ENCODE data around the gene TEPSIN.
A peak's percentile ranks its signal among the peaks of the same experiment; 100 is the strongest.

TEPSIN gene, protein sequence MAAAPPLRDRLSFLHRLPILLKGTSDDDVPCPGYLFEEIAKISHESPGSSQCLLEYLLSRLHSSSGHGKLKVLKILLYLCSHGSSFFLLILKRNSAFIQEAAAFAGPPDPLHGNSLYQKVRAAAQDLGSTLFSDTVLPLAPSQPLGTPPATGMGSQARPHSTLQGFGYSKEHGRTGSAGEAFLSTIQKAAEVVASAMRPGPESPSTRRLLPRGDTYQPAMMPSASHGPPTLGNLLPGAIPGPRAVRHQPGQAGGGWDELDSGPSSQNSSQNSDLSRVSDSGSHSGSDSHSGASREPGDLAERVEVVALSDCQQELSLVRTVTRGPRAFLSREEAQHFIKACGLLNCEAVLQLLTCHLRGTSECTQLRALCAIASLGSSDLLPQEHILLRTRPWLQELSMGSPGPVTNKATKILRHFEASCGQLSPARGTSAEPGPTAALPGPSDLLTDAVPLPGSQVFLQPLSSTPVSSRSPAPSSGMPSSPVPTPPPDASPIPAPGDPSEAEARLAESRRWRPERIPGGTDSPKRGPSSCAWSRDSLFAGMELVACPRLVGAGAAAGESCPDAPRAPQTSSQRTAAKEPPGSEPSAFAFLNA

DNA sequence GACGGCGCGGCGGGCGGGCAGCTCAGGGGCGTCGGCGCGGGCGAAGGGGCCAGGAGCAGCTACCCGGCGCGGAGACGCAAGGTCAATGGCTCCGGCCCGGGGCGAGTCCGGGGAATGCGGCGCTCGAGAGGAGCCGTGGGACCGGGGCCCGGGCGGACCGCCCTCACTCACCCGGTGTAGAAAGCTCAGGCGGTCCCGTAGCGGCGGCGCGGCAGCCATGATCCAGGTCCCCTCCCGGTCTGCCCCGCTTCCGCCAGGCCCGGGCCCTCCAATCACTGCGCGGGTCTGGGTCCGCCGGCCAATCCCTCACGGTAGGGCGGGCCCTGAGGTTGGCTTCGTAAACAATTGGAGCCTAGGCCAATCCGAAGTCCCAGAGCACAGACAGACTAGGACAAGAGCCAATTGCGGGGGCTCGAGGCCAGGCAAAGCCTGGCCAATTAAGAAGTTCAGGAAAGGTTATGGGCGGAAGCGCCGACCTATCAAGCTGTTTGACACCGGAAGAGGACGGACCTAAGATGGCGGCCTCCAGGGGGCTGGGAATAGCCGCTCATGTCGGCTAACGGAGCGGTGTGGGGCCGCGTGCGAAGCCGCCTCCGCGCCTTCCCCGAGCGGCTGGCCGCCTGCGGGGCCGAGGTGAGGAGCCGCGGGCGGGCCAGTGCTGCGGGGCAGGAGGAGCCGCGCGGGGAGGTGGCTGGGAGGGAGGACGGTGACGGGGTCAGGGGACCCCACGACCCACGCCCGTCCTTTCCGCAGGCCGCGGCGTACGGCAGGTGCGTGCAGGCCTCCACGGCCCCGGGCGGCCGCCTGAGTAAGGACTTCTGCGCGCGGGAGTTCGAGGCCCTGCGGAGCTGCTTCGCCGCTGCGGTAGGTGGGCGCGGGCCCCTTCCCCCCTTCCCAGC is at the start of gene TEPSIN, which contains the start of gene NDUFAF8:
Gene TEPSIN (minus strand): TSS at position 241 of the 899 bp plus-strand sequence. CDS start 22 bp downstream, at position 219.
Gene NDUFAF8 (plus strand): TSS at position 504 of the 899 bp plus-strand sequence. CDS start 46 bp downstream, at position 550.
- DNase-seq: peak; percentile 98
- CTCF ChIA-PET: interaction anchor here (0.6 to 1.1 kb wide), 4 partner anchors 57 to 178 kb away, joined by 3 to 6 read pairs (median 3); no protein-coding TSS in a partner anchor
- Mint-ChIP-seq H3K9me3 (no peaks in the 10 kb centered on the region), H3K36me3 (peaks cover 18% of the 10 kb centered on the region), H3K4me1 (peaks cover 45% of the 10 kb centered on the region), H3K27me3 (no peaks in the 10 kb centered on the region), H3K27ac (peak within 1 kb of the TSS; percentile 92), H3K4me3 (peak within 1 kb of the TSS; percentile 96)

DNA sequence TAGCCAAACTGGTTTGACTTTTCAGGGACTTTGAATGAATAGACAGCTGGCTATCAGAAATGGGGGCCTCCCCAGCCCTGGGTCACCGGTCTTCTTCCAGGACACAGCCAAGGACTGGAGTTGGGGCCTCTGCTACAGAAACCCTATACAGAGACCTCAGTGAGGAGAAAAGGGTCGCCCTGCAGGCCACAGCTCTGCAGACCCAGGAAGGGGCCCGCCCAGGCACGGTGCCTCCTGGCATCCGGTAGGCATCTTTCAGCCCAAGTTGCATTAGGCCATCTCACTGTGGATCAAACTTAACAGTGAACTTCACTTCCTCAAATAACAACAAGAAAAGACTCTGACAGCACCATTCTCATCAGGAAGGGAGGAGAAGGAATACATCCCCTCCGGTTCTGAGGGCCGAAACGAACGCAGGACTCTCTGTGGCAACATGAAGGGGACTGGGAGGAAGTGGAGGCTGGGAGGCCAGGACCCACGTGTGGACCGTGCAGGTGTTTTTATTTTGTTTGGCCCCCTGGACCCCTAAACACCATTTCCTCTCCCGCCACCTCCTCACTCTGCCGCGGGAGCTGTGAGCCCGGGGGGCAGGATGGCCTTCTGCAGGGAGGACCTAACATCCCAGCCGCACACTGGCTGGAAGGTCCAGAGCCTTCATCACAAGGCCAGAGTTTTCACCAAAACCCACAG is 49.0 kb upstream of the TEPSIN start:
- Mint-ChIP-seq H3K27me3 (no peaks in the 10 kb centered on the region), H3K4me1 (peaks cover 61% of the 10 kb centered on the region), H3K36me3 (peaks cover 40% of the 10 kb centered on the region), H3K27ac (peak overlapping the region; percentile 68), H3K4me3 (no peak overlapping the region), H3K9me3 (no peaks in the 10 kb centered on the region)
- no peak for DNase-seq
- CTCF ChIA-PET: no interaction called here

DNA sequence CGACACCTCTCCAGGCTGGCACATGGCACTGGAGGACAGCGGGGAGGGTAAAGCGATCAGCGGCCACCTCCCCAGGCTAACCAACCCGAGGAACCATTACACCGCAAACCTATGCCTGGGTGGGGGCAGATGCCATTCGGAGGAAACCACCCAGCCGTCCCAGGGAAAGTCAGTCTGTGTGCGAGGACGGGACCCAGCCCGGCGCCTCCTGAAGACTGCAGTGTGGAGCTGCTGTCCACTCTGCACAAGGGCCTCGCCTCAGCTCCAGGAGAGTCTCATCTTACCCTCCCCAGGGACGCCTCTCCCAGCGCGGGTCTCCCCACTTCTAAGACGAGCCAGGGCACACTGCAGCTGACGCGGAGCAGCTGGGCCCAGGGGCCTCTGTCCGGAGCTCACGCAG is 48.3 kb upstream of the TEPSIN start:
- H3K4me3 Mint-ChIP-seq: no peak overlapping the region
- no peaks in the 10 kb centered on the region for H3K9me3 Mint-ChIP-seq
- peaks cover 56% of the 10 kb centered on the region for H3K4me1 Mint-ChIP-seq
- peaks cover 39% of the 10 kb centered on the region for H3K36me3 Mint-ChIP-seq
- peak overlapping the region; percentile 68 for H3K27ac Mint-ChIP-seq
- no peaks in the 10 kb centered on the region for H3K27me3 Mint-ChIP-seq
- DNase-seq: no peak
- CTCF ChIA-PET: no interaction called here

DNA sequence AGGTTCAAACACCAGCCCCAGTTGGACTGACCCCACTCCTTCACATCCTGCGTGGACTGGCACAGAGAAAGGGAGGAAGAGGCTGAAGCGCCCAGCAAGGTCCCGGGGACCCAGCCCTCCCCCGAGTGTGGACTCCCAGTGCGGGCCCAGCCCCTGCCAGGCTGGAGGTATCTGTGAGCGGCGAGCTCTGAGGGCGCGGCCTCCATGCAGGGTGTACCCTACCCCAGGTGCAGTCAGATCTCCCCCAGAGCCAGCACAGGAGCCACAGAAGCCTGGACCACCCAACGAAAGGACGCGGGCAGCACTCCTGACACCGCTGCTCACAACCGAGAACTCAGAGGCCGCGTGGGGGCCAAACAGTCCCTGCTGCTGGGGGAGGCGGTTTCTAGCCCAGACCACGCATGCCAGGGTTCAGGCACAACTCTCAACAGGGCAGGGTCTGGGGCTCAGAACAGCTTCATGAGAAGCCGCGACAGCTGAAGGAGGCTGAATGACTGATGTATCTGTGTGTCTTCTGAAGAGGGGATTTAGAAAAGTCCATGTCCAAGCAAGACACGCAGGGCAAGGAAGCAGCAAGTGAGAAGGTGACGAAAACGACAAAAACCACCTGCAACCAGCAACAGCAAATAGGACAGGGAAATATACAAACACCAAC is 47.8 kb upstream of the TEPSIN start:
- CTCF ChIA-PET: interaction anchor here (1.5 kb wide), 1 partner anchor 9 kb away, joined by 5 read pairs; the partner anchor contains the start of gene SLC38A10
- Mint-ChIP-seq H3K4me1 (peaks cover 54% of the 10 kb centered on the region), H3K9me3 (no peaks in the 10 kb centered on the region), H3K27ac (peak overlapping the region; percentile 87), H3K36me3 (peaks cover 40% of the 10 kb centered on the region), H3K27me3 (no peaks in the 10 kb centered on the region), H3K4me3 (no peak overlapping the region)
- no peak for DNase-seq

DNA sequence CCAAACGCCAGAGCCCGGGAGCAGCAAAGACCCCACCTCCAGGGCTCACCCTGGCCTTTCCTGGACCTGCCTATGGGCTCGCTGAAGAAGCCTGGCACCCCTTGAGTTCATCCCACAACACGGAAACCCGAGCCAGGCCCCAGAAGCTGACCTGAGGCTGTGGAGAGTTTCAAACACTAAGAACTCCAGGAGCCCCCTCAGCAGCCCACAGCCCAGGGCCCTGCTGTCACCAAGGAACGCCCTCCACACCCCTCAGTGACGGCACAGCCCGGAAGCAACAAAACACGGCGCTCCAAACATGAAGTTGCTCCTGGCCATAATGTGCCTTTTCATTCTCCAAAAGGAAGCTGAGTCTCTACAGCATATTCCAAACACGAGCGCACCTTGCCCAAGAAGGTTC is 47.0 kb upstream of the TEPSIN start:
- no peak for DNase-seq
- CTCF ChIA-PET: interaction anchor here (1.5 kb wide), 1 partner anchor 10 kb away, joined by 5 read pairs; the partner anchor contains the start of gene SLC38A10
- H3K36me3 Mint-ChIP-seq: peaks cover 39% of the 10 kb centered on the region
- H3K27ac Mint-ChIP-seq: peak overlapping the region; percentile 87
- H3K27me3 Mint-ChIP-seq: no peaks in the 10 kb centered on the region
- H3K4me1 Mint-ChIP-seq: peaks cover 48% of the 10 kb centered on the region
- H3K4me3 Mint-ChIP-seq: peak overlapping the region; percentile 75
- no peaks in the 10 kb centered on the region for H3K9me3 Mint-ChIP-seq

DNA sequence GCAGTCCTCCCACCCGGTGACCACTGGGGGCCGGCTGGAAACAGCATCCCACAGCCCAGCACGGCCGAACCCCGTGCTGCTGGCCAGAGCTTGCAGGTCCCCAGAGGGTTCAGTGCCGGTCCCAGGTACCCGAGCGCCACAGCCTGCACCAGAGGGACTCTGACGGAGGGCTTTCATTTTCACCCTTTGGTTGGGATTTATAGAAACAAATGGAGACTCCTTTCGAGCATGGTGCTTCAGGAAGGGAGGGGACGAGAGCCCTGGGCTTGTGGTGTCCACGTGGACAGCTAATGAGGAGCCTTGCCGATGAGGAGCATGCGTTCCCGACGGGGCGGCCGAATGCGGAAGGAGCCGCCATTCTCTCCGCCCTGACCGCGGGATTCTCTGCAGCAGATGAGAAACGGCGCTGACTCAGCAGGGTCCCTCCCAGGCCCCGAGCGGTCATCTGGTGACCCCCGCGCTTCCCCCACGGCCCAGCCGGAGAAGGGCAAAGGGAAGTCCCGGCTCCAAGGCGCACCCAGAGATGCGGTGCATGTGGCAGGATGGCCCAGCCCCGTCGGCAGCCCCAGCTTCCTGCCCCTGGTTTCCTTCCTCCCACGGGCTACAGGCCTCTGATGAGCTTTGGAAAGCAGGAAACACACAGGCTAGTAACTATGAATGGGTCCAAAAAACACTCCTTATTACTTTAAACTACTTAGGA is 46.5 kb upstream of the TEPSIN start:
- Mint-ChIP-seq H3K9me3 (no peaks in the 10 kb centered on the region), H3K4me1 (peaks cover 46% of the 10 kb centered on the region), H3K27ac (peak overlapping the region; percentile 87), H3K36me3 (peaks cover 40% of the 10 kb centered on the region), H3K4me3 (peak overlapping the region; percentile 75), H3K27me3 (no peaks in the 10 kb centered on the region)
- DNase-seq: peak; percentile 75
- CTCF ChIA-PET: interaction anchor here (1.5 kb wide), 1 partner anchor 10 kb away, joined by 5 read pairs; the partner anchor contains the start of gene SLC38A10

DNA sequence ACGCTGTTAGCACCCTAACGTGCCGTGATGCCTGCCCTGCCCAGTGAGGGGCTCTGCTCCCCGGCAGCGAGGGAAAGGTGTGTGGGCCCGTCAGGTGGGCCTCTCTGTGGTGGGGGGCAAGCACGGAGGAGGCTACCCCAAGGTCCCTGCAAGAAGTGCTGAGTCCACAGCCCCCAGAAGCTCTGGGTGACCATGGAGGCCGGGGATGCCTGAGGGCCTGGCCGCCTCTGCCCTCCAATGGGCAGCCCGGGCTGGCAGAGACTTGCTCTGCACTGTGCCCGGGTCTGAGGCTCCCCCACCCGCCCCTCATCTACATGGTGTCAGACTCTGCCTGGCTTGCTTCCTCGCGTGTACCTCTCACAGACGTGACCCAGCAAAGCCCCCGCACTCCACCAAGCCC is 44.0 kb upstream of the TEPSIN start:
- Mint-ChIP-seq H3K4me1 (peaks cover 36% of the 10 kb centered on the region), H3K27me3 (no peaks in the 10 kb centered on the region), H3K4me3 (no peak overlapping the region), H3K36me3 (peaks cover 39% of the 10 kb centered on the region), H3K27ac (peak overlapping the region; percentile 33), H3K9me3 (no peaks in the 10 kb centered on the region)
- DNase-seq: no peak
- CTCF ChIA-PET: no interaction called here

DNA sequence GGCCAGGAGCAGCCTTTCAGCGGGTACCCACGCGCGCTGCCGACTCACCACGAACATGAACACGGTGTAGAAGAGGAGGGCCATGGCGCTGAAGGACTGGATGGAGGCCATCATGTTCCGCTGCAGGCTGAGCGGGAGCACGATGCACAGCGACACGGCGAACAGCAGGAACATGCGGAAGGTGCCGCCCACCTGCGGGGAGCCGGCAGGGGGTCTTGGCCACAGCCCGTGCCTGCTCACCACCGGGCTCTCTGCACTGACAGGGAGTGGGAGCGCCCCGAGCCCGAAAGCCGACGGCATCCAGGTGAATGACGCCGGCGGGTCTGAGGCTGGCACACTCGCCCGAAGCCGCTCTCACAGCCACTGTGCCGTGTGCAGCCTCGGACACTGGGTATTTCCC is 43.3 kb upstream of the TEPSIN start:
- Mint-ChIP-seq H3K27ac (no peak overlapping the region), H3K4me3 (no peak overlapping the region), H3K9me3 (no peaks in the 10 kb centered on the region), H3K27me3 (no peaks in the 10 kb centered on the region), H3K4me1 (peaks cover 30% of the 10 kb centered on the region), H3K36me3 (peaks cover 34% of the 10 kb centered on the region)
- CTCF ChIA-PET: no interaction called here
- no peak for DNase-seq

DNA sequence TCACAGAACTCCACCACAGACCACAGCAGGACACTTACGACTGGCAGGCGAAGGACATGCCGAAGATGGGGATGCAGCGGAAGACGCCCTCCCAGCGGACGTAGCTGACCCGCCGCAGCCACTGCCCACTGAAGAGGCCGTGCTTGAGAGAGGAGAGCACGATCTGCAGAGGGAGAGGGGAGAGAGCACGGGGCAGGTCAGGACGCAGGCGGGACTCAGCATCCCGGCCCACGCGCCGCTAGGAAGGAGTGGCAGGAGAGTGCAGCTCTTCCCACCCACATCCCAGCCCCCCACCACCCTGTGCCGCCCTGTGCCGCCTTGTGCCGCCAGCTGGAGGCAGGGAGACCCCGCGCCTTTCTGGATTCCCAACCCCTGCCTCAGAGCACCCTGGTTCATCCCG is 41.7 kb upstream of the TEPSIN start:
- DNase-seq: no peak
- Mint-ChIP-seq H3K9me3 (no peaks in the 10 kb centered on the region), H3K27ac (no peak overlapping the region), H3K36me3 (peaks cover 40% of the 10 kb centered on the region), H3K4me1 (peaks cover 14% of the 10 kb centered on the region), H3K4me3 (no peak overlapping the region), H3K27me3 (no peaks in the 10 kb centered on the region)
- CTCF ChIA-PET: no interaction called here

DNA sequence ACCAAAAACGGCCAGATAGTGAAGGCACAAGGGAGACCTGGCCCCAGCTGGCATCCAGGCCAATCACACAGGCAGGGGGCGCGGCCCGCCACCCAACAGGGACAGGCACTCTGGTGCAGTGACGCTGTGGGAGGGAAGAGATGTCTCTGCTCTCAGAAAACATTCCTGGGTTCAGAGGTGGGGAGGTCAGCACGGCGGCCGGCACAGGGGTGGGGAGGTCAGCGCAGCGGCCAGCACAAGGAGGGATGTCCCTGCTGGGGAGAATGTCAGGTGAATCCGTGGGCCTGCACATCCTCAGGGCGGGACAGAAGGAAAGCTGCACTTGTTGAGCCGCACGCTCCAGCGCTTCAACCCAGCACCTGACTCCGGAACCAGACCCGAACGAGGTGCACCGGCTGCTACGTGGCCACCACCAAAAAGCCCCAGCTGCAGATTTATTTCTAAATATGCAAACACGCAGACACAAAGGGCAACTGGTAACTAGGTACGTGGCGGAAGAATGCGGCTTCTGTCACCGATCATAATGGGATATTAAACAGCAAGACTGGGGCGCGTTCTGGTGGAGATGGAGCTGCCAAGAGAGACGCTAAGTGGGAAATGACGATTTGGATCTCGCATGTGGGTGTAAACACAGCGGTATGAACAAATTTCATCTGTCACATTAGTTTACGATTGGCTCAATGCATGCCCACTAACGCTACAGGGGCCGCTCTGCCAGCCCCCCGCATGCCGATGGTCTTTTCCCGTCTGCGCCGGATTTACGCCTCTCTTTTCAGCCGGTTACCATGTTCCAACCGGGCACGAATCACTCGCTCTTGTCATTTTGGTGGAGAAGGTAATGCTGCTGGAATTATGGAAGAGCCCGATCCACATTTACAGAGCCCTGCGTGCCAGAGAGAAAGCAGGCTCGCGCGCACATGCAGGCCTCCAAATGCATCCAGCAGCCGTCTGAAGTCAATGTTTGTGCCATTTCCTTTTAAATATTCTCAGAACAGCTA is 40.7 kb upstream of the TEPSIN start:
- CTCF ChIA-PET: interaction anchor here (1.0 kb wide), 1 partner anchor 16 kb away, joined by 3 read pairs; the partner anchor contains the start of gene SLC38A10
- no peak overlapping the region for H3K27ac Mint-ChIP-seq
- no peaks in the 10 kb centered on the region for H3K9me3 Mint-ChIP-seq
- H3K4me1 Mint-ChIP-seq: peaks cover 4% of the 10 kb centered on the region
- H3K27me3 Mint-ChIP-seq: no peaks in the 10 kb centered on the region
- H3K36me3 Mint-ChIP-seq: peaks cover 34% of the 10 kb centered on the region
- DNase-seq: no peak
- H3K4me3 Mint-ChIP-seq: no peak overlapping the region

DNA sequence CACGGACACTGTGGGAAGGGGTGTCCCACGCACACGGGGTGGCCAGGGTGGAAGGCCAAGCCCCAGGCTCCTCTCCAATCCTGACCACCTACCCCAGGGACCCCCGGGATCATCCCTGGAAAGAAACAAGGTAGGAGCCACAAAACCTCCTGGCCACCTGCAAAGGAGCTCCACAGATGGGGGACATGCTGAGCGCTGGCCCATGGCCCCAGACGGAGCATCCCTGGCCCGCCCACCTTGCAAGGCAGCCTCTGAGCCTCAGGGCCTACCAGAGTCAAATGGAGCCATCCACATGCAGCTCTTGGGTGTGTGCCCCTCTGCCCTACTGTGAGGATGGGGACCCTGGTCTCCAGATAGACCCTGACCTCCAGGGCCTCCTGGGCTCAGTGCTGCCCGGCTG is 40.0 kb upstream of the TEPSIN start:
- H3K27ac Mint-ChIP-seq: no peak overlapping the region
- H3K4me1 Mint-ChIP-seq: no peaks in the 10 kb centered on the region
- no peaks in the 10 kb centered on the region for H3K27me3 Mint-ChIP-seq
- DNase-seq: no peak
- CTCF ChIA-PET: no interaction called here
- H3K9me3 Mint-ChIP-seq: no peaks in the 10 kb centered on the region
- no peak overlapping the region for H3K4me3 Mint-ChIP-seq
- peaks cover 32% of the 10 kb centered on the region for H3K36me3 Mint-ChIP-seq

All from activated naive CD4-positive, alpha-beta T cell treated with anti-CD3 and anti-CD28 coated beads, Interleukin-2, amount 10 ng/mL, durations not matched to agents 7 days and 5 days (primary cell).